ENCODE measurements around the gene KIAA1958.

DNA sequence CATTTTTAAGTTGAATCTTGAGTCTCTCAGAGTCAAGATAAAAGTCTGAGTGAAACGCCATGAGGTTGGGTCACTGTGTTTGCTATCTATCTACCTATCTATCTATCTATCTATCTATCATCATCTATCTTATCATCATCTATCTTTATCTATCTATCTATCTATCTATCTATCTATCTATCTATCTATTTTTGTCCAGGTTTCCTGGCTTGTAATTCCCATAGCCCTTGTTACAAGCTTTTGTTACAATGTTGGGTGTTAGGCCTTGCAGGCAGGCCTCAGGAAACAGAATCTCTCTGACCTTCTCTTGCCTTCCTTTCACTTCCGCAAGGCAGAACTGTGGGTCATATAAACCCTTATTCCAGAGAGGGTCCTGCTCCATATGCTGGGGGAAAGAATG, 12.6 kb upstream of the KIAA1958 start:
- TF ChIP-seq, protein P1, sequence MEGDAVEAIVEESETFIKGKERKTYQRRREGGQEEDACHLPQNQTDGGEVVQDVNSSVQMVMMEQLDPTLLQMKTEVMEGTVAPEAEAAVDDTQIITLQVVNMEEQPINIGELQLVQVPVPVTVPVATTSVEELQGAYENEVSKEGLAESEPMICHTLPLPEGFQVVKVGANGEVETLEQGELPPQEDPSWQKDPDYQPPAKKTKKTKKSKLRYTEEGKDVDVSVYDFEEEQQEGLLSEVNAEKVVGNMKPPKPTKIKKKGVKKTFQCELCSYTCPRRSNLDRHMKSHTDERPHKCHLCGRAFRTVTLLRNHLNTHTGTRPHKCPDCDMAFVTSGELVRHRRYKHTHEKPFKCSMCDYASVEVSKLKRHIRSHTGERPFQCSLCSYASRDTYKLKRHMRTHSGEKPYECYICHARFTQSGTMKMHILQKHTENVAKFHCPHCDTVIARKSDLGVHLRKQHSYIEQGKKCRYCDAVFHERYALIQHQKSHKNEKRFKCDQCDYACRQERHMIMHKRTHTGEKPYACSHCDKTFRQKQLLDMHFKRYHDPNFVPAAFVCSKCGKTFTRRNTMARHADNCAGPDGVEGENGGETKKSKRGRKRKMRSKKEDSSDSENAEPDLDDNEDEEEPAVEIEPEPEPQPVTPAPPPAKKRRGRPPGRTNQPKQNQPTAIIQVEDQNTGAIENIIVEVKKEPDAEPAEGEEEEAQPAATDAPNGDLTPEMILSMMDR (conservative IDR thresholded peaks at IDR 0.05; ENCODE audit: low read depth in 2 of 2) = no peak
- TF ChIP-seq POLR2AphosphoS5 (IDR thresholded peaks at IDR 0.05; ENCODE audit: low read depth) (no peak), EZH2 (IDR thresholded peaks at IDR 0.05; ENCODE audit: low read depth, unreplicated experiment) (no peak), EZH2phosphoT487 (IDR thresholded peaks at IDR 0.05; ENCODE audit: unreplicated experiment) (no peak), JUNB (IDR thresholded peaks at IDR 0.05; ENCODE audit: unreplicated experiment) (no peak), ZNF114 (CRISPR knock-in tag; IDR thresholded peaks at IDR 0.05) (no peak), CREB1 (CRISPR knock-in tag; IDR thresholded peaks at IDR 0.05; ENCODE audit: low read depth) (no peak), NANOG (IDR thresholded peaks at IDR 0.05; ENCODE audit: borderline replicate concordance) (no peak), STAT1 (IDR thresholded peaks at IDR 0.05; ENCODE audit: unreplicated experiment) (no peak), ZNF331 (CRISPR knock-in tag; IDR thresholded peaks at IDR 0.05; ENCODE audit: low read depth) (no peak)
- TF ChIP-seq, protein P2, sequence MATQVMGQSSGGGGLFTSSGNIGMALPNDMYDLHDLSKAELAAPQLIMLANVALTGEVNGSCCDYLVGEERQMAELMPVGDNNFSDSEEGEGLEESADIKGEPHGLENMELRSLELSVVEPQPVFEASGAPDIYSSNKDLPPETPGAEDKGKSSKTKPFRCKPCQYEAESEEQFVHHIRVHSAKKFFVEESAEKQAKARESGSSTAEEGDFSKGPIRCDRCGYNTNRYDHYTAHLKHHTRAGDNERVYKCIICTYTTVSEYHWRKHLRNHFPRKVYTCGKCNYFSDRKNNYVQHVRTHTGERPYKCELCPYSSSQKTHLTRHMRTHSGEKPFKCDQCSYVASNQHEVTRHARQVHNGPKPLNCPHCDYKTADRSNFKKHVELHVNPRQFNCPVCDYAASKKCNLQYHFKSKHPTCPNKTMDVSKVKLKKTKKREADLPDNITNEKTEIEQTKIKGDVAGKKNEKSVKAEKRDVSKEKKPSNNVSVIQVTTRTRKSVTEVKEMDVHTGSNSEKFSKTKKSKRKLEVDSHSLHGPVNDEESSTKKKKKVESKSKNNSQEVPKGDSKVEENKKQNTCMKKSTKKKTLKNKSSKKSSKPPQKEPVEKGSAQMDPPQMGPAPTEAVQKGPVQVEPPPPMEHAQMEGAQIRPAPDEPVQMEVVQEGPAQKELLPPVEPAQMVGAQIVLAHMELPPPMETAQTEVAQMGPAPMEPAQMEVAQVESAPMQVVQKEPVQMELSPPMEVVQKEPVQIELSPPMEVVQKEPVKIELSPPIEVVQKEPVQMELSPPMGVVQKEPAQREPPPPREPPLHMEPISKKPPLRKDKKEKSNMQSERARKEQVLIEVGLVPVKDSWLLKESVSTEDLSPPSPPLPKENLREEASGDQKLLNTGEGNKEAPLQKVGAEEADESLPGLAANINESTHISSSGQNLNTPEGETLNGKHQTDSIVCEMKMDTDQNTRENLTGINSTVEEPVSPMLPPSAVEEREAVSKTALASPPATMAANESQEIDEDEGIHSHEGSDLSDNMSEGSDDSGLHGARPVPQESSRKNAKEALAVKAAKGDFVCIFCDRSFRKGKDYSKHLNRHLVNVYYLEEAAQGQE (IDR thresholded peaks at IDR 0.05; ENCODE audit: unreplicated experiment) = no peak
- TF ChIP-seq, protein P3, sequence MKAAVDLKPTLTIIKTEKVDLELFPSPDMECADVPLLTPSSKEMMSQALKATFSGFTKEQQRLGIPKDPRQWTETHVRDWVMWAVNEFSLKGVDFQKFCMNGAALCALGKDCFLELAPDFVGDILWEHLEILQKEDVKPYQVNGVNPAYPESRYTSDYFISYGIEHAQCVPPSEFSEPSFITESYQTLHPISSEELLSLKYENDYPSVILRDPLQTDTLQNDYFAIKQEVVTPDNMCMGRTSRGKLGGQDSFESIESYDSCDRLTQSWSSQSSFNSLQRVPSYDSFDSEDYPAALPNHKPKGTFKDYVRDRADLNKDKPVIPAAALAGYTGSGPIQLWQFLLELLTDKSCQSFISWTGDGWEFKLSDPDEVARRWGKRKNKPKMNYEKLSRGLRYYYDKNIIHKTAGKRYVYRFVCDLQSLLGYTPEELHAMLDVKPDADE (IDR thresholded peaks at IDR 0.05) = no peak
- TF ChIP-seq, protein P4, sequence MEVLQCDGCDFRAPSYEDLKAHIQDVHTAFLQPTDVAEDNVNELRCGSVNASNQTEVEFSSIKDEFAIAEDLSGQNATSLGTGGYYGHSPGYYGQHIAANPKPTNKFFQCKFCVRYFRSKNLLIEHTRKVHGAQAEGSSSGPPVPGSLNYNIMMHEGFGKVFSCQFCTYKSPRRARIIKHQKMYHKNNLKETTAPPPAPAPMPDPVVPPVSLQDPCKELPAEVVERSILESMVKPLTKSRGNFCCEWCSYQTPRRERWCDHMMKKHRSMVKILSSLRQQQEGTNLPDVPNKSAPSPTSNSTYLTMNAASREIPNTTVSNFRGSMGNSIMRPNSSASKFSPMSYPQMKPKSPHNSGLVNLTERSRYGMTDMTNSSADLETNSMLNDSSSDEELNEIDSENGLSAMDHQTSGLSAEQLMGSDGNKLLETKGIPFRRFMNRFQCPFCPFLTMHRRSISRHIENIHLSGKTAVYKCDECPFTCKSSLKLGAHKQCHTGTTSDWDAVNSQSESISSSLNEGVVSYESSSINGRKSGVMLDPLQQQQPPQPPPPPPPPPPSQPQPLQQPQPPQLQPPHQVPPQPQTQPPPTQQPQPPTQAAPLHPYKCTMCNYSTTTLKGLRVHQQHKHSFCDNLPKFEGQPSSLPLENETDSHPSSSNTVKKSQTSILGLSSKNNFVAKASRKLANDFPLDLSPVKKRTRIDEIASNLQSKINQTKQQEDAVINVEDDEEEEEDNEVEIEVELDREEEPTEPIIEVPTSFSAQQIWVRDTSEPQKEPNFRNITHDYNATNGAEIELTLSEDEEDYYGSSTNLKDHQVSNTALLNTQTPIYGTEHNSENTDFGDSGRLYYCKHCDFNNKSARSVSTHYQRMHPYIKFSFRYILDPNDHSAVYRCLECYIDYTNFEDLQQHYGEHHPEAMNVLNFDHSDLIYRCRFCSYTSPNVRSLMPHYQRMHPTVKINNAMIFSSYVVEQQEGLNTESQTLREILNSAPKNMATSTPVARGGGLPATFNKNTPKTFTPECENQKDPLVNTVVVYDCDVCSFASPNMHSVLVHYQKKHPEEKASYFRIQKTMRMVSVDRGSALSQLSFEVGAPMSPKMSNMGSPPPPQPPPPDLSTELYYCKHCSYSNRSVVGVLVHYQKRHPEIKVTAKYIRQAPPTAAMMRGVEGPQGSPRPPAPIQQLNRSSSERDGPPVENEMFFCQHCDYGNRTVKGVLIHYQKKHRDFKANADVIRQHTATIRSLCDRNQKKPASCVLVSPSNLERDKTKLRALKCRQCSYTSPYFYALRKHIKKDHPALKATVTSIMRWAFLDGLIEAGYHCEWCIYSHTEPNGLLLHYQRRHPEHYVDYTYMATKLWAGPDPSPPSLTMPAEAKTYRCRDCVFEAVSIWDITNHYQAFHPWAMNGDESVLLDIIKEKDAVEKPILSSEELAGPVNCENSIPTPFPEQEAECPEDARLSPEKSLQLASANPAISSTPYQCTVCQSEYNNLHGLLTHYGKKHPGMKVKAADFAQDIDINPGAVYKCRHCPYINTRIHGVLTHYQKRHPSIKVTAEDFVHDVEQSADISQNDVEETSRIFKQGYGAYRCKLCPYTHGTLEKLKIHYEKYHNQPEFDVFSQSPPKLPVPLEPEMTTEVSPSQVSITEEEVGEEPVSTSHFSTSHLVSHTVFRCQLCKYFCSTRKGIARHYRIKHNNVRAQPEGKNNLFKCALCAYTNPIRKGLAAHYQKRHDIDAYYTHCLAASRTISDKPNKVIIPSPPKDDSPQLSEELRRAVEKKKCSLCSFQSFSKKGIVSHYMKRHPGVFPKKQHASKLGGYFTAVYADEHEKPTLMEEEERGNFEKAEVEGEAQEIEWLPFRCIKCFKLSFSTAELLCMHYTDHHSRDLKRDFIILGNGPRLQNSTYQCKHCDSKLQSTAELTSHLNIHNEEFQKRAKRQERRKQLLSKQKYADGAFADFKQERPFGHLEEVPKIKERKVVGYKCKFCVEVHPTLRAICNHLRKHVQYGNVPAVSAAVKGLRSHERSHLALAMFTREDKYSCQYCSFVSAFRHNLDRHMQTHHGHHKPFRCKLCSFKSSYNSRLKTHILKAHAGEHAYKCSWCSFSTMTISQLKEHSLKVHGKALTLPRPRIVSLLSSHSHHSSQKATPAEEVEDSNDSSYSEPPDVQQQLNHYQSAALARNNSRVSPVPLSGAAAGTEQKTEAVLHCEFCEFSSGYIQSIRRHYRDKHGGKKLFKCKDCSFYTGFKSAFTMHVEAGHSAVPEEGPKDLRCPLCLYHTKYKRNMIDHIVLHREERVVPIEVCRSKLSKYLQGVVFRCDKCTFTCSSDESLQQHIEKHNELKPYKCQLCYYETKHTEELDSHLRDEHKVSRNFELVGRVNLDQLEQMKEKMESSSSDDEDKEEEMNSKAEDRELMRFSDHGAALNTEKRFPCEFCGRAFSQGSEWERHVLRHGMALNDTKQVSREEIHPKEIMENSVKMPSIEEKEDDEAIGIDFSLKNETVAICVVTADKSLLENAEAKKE (CRISPR knock-in tag; IDR thresholded peaks at IDR 0.05) = no peak
